ENCODE data around the gene KANSL1L.

GRCh38 chr2:209998596-209998995 is 172.6 kb downstream of the KANSL1L start:
- TF ChIP-seq CTCF (IDR thresholded peaks at IDR 0.05; ENCODE audit: low read depth, low read length, poor library complexity, severe bottlenecking) (no peak), EZH2phosphoT487 (IDR thresholded peaks at IDR 0.05; ENCODE audit: borderline replicate concordance, low read length) (no peak)
